IMR-90 (cell line): Measurements from ENCODE around the gene BRIP1. TPM values are rescaled to one million over a fixed set of nuclear protein-coding genes. Genes with fewer than 3 reads are reported as not detected.

Experiments used
- ATAC-seq: fragments of 200-7000 bp; cut with Tn5 transposase; 2 replicates; pipeline ENCODE4 v1.9.1; 2020; ENCODE audit warnings: low read depth, mild to moderate bottlenecking, moderate library complexity
- BruUV-seq: library from RNA; stranded (reverse); fragments of 400-500 nt; replicated peaks from 2 replicates; lab custom pipeline; 2021; lab: Mats Ljungman, UMichigan
- CTCF ChIA-PET: fragments of 300-600 bp; formaldehyde crosslinking; extraction: SDS; loops from one replicate; lab custom pipeline; 2021; ENCODE audit warnings: antibody characterized with exemption; lab: Yijun Ruan, JAX
- POLR2A ChIA-PET: fragments of 300-600 bp; sonication (Branson Sonifier 250); formaldehyde crosslinking; loops from one replicate; lab custom pipeline; 2022; ENCODE audit warnings: antibody characterized with exemption; ENCODE audit not compliant: unreplicated experiment; lab: Charles Lee
- DNase-seq: peaks from one replicate; pipeline ENCODE4 v3.0.0; 2013
- H2AFZ ChIP-seq: replicated peaks from 2 replicates; pipeline ENCODE3; 2013; ENCODE audit warnings: low read length, mild to moderate bottlenecking; ENCODE audit not compliant: poor library complexity
- H2AK5ac ChIP-seq: 2 replicates; pipeline ENCODE4 v1.6.1; 2013; ENCODE audit warnings: low read depth, low read length, inconsistent platforms
- H2AK9ac ChIP-seq: replicated peaks from 2 replicates; pipeline ENCODE3; 2013; ENCODE audit warnings: mild to moderate bottlenecking, low read depth, low read length, moderate library complexity; ENCODE audit not compliant: poor library complexity
- H2BK120ac ChIP-seq: 2 replicates; pipeline ENCODE4 v1.6.1; 2013; ENCODE audit warnings: low read depth, low read length, inconsistent platforms
- H2BK15ac ChIP-seq: 3 replicates; pipeline ENCODE4 v1.6.1; 2013; ENCODE audit warnings: low read depth, low read length, inconsistent platforms
- H2BK20ac ChIP-seq: 2 replicates; pipeline ENCODE4 v1.6.1; 2013; ENCODE audit warnings: low read depth, mild to moderate bottlenecking, inconsistent platforms, low read length, moderate library complexity
- H2BK5ac ChIP-seq: 2 replicates; pipeline ENCODE4 v1.6.1; 2013; ENCODE audit warnings: mild to moderate bottlenecking, low read depth, low read length, inconsistent platforms; ENCODE audit not compliant: poor library complexity, severe bottlenecking
- H3K14ac ChIP-seq: replicated peaks from 2 replicates; pipeline ENCODE4 v1.6.1; 2013; ENCODE audit warnings: low read depth, low read length, inconsistent platforms
- H3K18ac ChIP-seq: 2 replicates; pipeline ENCODE4 v1.6.1; 2013; ENCODE audit warnings: low read depth, low read length, control low read depth
- H3K23ac ChIP-seq: 2 replicates; pipeline ENCODE4 v1.6.1; 2013; ENCODE audit warnings: low read depth, low read length, inconsistent platforms
- H3K27ac ChIP-seq: 2 replicates; pipeline ENCODE4 v1.5.1; 2013; ENCODE audit warnings: mild to moderate bottlenecking, control low read depth, low read length; ENCODE audit not compliant: insufficient read depth
- H3K27me3 ChIP-seq: 2 replicates; pipeline ENCODE4 v1.6.1; 2013; ENCODE audit warnings: low read length; ENCODE audit not compliant: control insufficient read depth, insufficient read depth
- H3K36me3 ChIP-seq: 2 replicates; pipeline ENCODE4 v1.6.1; 2013; ENCODE audit warnings: low read length, mixed read lengths; ENCODE audit not compliant: control insufficient read depth, insufficient read depth
- H3K4ac ChIP-seq: 2 replicates; pipeline ENCODE4 v1.6.1; 2013; ENCODE audit warnings: low read depth, low read length, inconsistent platforms
- H3K4me1 ChIP-seq: 2 replicates; pipeline ENCODE4 v1.6.1; 2013; ENCODE audit warnings: low read length, mixed read lengths; ENCODE audit not compliant: control insufficient read depth, insufficient read depth
- H3K4me2 ChIP-seq: 2 replicates; pipeline ENCODE4 v1.6.1; 2013; ENCODE audit warnings: low read depth, mild to moderate bottlenecking, control low read depth, low read length, moderate library complexity
- H3K4me3 ChIP-seq: 2 replicates; pipeline ENCODE4 v1.5.1; 2013; ENCODE audit warnings: low read depth, mild to moderate bottlenecking, control low read depth, low read length, moderate library complexity; ENCODE audit not compliant: insufficient read depth
- H3K56ac ChIP-seq: 2 replicates; pipeline ENCODE4 v1.6.1; 2013; ENCODE audit warnings: low read length, inconsistent platforms; ENCODE audit not compliant: insufficient read depth; ENCODE audit errors: extremely low read depth
- H3K79me1 ChIP-seq, 2 experiments: 2 replicates each; pipeline ENCODE4 v1.6.1; 2013; ENCODE audit warnings: low read length in 2 of 2, inconsistent platforms in 1 of 2, low read depth in 1 of 2
- H3K9ac ChIP-seq: 2 replicates; pipeline ENCODE4 v1.6.1; 2013; ENCODE audit warnings: low read depth, low read length, control low read depth
- H3K9me1 ChIP-seq: 2 replicates; pipeline ENCODE4 v1.6.1; 2013; ENCODE audit warnings: low read length, inconsistent platforms; ENCODE audit not compliant: insufficient read depth
- H3K9me3 ChIP-seq: 2 replicates; pipeline ENCODE4 v1.6.1; 2013; ENCODE audit warnings: low read length; ENCODE audit not compliant: control insufficient read depth, insufficient read depth
- H4K20me1 ChIP-seq: 2 replicates; pipeline ENCODE4 v1.6.1; 2013; ENCODE audit warnings: low read length, inconsistent platforms; ENCODE audit not compliant: insufficient read depth
- H4K5ac ChIP-seq: 2 replicates; pipeline ENCODE4 v1.6.1; 2013; ENCODE audit warnings: mild to moderate bottlenecking, low read depth, low read length, control low read depth
- H4K8ac ChIP-seq, 2 experiments: 2 replicates each; pipeline ENCODE4 v1.6.1; 2013; ENCODE audit warnings: low read depth in 2 of 2, low read length in 2 of 2, control low read depth in 1 of 2, inconsistent platforms in 1 of 2
- H4K91ac ChIP-seq: 2 replicates; pipeline ENCODE4 v1.6.1; 2013; ENCODE audit warnings: low read depth, low read length, inconsistent platforms; ENCODE audit not compliant: insufficient read depth
- BHLHE40 ChIP-seq: fragments of 150-350 bp; IDR thresholded peaks from 2 replicates; pipeline ENCODE4 v1.6.1; 2016; ENCODE audit warnings: mild to moderate bottlenecking, low read depth, low read length
- CEBPB ChIP-seq: IDR thresholded peaks from 2 replicates; pipeline ENCODE4 v1.6.1; 2012; ENCODE audit warnings: low read depth, low read length, improper control_type of control experiment
- CHD1 ChIP-seq: IDR thresholded peaks from 2 replicates; pipeline ENCODE4 v1.6.1; 2012; ENCODE audit warnings: low read depth, low read length, improper control_type of control experiment
- RAD21 ChIP-seq: IDR thresholded peaks from 2 replicates; pipeline ENCODE4 v1.6.1; 2012; ENCODE audit warnings: low read length, improper control_type of control experiment
- RFX5 ChIP-seq: IDR thresholded peaks from 2 replicates; pipeline ENCODE4 v1.8.0; 2012; ENCODE audit warnings: low read depth, mild to moderate bottlenecking, low read length, moderate library complexity
- USF2 ChIP-seq: fragments of 150-350 bp; IDR thresholded peaks from 2 replicates; pipeline ENCODE4 v1.6.1; 2017; ENCODE audit warnings: mild to moderate bottlenecking, antibody characterized with exemption, low read length, low read depth
- WGBS, 2 experiments: methylation state at CpG; one replicate each; pipeline versions ENCODE4 v1.1.5 to v1.1.7; 2013; ENCODE audit warnings: missing lambda C conversion rate in 2 of 2; ENCODE audit not compliant: insufficient read length in 1 of 2; ENCODE audit errors: extremely low coverage in 2 of 2; 5-methylcytosine and 5-hydroxymethylcytosine counted together
- dilution Hi-C: fragments of 300-500 bp; cut with HindIII; formaldehyde crosslinking; loops from one replicate; pipeline ENCODE4 v1.14.3; 2018; ENCODE audit warnings: low sequenced_read_pairs; ENCODE audit not compliant: unreplicated experiment
- in situ Hi-C: fragments of 300-500 bp; cut with MboI; formaldehyde crosslinking; loops from 3 replicates; pipeline ENCODE4 v1.14.3; 2019; ENCODE audit warnings: low sequenced_read_pairs, inconsistent platforms, mixed read lengths
- intact Hi-C: fragments of 100-400 bp; cut with micrococcal nuclease; formaldehyde crosslinking; loops from 2 replicates; pipeline ENCODE4 v1.10.0; 2022
- polyA plus RNA-seq, 3 experiments: library from polyadenylated mRNA; depleted of rRNA; stranded (reverse); fragments of >200 nt; gene quantifications; 2 replicates each; pipeline ENCODE4 v1.2.3, GENCODE V29; 2012; ENCODE audit warnings: low replicate concordance in 1 of 3
- total RNA-seq: library from RNA; depleted of rRNA; stranded (reverse); fragments of >200 nt; gene quantifications from 2 replicates; pipeline ENCODE4 v1.2.3, GENCODE V29; 2012

Gene BRIP1
- total and polyA plus RNA-seq, 2 of the 4 experiments (the other 2 are of a cell fraction), result 6.1 to 19.7 TPM

- no TSS peak for BruUV-seq
- no peak overlapping the region for H2BK120ac ChIP-seq
- no peak overlapping the region for H3K4ac ChIP-seq
- H3K23ac ChIP-seq, result no peak overlapping the region
- no peak for DNase-seq
- H3K9me3 ChIP-seq, result peaks cover 6% of the 10 kb centered on the region; the same call in 1 of the 2 replicates
- CTCF ChIA-PET, result no interaction called here
- no peaks in the 10 kb centered on the region for H3K9me1 ChIP-seq
- H3K9ac ChIP-seq, result no peak overlapping the region
- ATAC-seq, result no peak
- in situ Hi-C loops (no loop called here), intact Hi-C loops (loop anchor here (5.0 kb wide), 1 partner anchor 39 kb away; no protein-coding TSS in a partner anchor), dilution Hi-C loops (no loop called here)
- no peak overlapping the region for H2AK5ac ChIP-seq
- no peak overlapping the region for H2BK20ac ChIP-seq
- no peak overlapping the region for H3K14ac ChIP-seq
- H3K4me3 ChIP-seq, result no peak overlapping the region
- H4K91ac ChIP-seq, result no peak overlapping the region
- no peak overlapping the region for H2BK15ac ChIP-seq
- no peak overlapping the region for H2BK5ac ChIP-seq
- no peak overlapping the region for H3K56ac ChIP-seq
- H3K18ac ChIP-seq, result no peak overlapping the region
- TF ChIP-seq RFX5 (no peak), CHD1 (no peak), USF2 (no peak), BHLHE40 (no peak), RAD21 (no peak), CEBPB (no peak)
- no peak overlapping the region for H2AFZ ChIP-seq
- no peak overlapping the region for H4K8ac ChIP-seq
- peaks cover 7% of the 10 kb centered on the region; the same call in 1 of the 2 replicates for H3K36me3 ChIP-seq
- H3K27ac ChIP-seq, result no peak overlapping the region
- H3K4me1 ChIP-seq, result no peaks in the 10 kb centered on the region
- H4K5ac ChIP-seq, result no peak overlapping the region
- H3K79me1 ChIP-seq, result peaks cover 0 to 4% of the 10 kb centered on the region in 2 experiments; a peak in 3 of 4 replicates
- no CpG with 5 or more reads among the region's 4 CpGs for WGBS, 2 experiments
- no peak overlapping the region for H2AK9ac ChIP-seq
- no peaks in the 10 kb centered on the region for H4K20me1 ChIP-seq
- POLR2A ChIA-PET, result interaction anchor here (0.6 kb wide), 1 partner anchor 72 kb away, joined by 5 read pairs; no protein-coding TSS in a partner anchor
- no peaks in the 10 kb centered on the region for H3K27me3 ChIP-seq
- no peak overlapping the region for H3K4me2 ChIP-seq
Measured at GRCh38 chr17:61737820-61738219, 125.5 kb downstream of the BRIP1 start.
